DMS53 (cell line): ENCODE data around the gene TUBB2A.

Source experiments
- DNase-seq: peaks from one replicate; lab custom pipeline; 2025; lab: John Stamatoyannopoulos, UW

The TUBB2A gene

DNA sequence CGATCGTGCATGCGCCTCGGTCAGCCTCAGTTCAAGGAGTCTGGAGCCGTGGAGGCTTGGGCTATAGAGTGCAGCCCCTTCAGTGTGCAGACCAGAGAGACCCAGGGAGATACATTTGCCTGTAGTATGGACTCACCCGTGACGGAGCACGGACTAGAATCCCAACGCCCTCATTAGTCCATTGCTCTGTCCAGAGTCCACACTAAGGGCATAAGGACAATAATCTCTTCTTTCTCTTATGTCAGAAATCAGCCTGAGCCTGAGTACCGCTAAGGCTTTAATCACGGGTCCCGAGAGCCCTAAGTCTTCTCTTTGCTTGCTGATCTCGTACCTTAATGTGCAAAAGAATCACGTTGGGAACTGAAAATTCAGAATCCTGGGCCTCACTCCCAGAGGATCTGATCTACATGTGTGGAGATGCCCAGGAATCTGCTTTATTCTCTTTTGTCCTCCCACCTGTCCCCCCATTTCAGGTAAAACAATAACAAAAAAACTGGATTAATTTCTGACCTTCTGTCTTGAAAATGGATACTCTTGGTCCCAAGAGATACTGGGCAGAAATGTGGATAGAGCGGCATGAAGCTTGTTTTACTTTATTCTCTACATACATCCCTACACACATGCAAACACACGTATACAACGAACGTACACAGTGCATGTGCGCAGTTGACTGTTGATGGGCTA lies 38.2 kb downstream of the TUBB2A start:
- peak; percentile 68 for DNase-seq

DNA sequence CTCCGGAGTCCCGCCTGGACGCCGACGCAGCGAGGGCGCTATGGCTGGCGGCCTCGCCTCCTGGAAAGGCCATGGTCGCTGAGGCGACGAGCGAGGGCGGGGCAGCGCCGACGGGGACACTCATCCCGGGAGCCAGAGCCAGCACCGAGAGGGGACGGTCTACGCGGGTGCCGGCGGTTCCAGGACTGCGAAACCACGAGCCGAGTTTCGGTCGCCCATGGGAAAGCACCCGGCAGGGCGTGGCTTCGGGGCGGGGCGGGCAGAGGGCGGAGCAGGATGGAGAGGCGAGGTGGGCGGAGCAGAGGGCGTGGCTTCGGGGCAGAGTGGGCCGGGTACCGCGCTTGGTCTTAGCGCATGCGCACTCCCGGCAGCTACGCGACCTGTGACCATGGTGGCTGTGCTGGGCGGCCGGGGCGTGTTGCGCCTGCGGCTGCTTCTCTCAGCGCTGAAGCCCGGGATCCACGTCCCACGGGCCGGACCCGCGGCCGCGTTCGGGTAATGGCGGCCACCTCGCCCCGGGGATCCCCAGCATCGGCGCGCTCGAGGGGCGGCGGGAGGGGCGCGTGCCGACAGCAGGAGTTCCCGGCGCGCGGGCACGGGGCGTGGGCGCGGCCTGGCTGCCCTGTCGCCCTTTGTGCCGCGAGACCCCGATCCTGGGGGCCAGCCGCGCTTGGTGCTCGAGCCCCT lies 38.8 kb downstream of the TUBB2A start, which contains the start of gene BPHL:
Gene BPHL, plus strand, starts transcription at position 359 of the 687 bp plus-strand sequence. Its CDS starts 30 bp downstream, at position 389.
- peak; percentile 98 for DNase-seq

DNA sequence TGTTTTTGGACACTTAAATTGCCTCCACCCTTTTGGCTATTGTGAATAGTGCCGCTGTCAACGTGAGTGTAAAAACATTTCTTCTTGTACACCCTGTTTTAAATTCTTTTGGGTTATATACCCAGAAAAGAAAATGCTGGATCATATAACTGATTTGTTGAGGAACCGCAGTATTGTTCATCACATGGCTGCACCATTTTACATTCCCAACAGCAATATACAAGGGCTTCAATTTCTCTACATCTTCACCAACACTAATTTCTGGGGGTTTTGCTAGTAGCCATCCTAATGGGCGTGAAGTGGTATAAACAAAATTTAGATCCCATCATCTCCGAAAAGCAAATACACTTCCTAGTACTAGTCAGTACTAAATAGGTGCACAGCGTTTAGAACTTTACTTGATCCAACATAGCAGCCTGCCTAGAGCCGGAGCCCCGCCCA lies 39.4 kb downstream of the TUBB2A start:
- peak; percentile 48 for DNase-seq

DNA sequence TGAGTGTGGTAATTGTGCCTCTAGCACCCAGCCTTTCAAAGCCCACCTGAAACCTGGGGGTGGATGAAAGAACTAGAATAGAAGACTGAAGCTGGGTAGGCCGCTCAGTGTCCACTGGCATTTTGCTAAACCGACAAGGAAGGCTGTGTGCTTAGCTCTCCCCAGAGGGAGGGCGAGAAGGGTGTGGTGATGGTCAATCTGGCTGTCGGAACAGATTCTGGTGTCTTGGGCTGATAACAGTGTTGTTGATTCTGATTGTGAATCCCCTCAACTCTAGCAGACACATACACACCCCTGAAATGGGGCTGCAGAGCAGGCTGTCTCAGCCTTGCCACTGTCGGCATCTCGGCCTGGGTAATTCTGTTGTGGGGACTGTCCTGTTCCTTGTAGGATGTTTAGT lies 43.0 kb downstream of the TUBB2A start:
- DNase-seq, result no peak

DNA sequence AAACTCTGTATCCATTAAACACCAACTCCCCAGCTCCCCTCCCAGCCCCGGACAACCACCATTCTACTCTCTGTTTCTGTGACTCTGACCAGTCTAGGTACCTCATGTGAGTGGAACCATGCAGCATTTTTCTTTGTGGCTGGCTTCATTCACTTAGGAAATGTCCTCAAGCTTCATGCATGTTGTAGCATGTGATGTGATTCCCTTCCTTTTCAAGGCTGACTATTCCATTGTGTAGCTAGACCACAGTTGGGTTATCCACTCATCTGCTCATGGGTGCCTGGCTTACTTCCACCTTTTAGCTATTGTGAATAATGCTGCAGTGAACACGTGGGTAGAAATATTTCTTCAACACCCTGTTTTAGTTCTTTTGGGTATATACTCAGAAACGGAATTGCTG lies 47.6 kb downstream of the TUBB2A start:
- no peak for DNase-seq

DNA sequence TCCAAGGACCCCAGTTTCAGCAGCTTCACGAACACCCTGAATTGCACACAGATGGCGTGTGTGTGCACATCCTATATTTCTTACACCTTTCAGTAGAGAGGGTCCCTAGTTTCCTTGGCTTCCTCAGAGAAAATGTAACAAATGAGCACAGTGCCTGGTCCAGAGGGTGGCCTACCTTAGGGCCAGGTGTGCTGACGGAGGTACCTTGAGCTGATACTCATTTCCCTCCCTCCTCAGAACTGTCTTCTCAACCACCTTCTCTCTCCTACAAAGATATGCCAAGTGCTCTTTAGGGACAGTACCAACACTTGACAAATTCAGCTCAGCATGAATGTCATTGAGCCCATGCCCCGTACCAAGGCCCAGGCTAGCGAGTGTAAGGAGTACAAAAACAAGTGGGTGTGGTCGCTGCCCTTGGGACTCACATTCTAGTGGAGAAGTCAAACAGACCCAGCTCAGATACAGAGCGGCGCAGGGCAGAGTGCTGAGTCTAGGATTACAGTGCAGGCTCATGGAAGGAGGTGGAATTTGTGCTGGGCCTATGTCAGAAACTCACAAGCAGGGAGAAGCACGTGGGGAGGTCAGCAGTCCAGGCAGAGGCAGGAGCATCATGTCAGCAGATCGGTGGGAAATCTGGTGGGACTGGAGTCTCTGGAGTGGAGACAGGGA lies 48.5 kb downstream of the TUBB2A start:
- no peak for DNase-seq
